Measurements from ENCODE around the gene PPID.
"Not testable (repeated sequence)": the region's sequence is repeated elsewhere in the genome, so short reads cannot be mapped to it uniquely, and the experiment has no call there.

PPID gene

DNA sequence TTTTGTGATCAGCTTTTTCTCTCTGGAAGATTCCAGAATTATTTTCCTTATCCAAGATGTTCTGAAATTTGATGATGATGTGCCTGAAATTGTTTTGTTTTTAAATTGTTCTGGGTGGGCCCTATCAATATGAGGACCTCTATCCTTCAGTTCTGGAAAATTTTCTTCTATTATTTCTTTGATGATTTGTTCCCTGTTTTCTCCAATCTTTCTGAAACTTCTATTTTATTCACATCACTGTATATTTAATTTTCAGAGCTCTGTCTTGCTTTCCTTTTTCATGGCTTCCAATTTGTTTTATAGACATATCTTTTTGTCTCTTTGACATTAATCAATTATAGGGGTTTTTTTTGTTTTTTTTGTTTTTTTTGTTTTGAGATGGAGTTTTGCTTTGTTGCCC is 33.4 kb upstream of the PPID start:
- CTCF ChIA-PET = interaction anchor here (1.2 kb wide), 1 partner anchor 46 kb away, joined by 3 read pairs; no protein-coding TSS in a partner anchor
- POLR2A ChIA-PET = no interaction called here
- TF ChIP-seq, protein P1, sequence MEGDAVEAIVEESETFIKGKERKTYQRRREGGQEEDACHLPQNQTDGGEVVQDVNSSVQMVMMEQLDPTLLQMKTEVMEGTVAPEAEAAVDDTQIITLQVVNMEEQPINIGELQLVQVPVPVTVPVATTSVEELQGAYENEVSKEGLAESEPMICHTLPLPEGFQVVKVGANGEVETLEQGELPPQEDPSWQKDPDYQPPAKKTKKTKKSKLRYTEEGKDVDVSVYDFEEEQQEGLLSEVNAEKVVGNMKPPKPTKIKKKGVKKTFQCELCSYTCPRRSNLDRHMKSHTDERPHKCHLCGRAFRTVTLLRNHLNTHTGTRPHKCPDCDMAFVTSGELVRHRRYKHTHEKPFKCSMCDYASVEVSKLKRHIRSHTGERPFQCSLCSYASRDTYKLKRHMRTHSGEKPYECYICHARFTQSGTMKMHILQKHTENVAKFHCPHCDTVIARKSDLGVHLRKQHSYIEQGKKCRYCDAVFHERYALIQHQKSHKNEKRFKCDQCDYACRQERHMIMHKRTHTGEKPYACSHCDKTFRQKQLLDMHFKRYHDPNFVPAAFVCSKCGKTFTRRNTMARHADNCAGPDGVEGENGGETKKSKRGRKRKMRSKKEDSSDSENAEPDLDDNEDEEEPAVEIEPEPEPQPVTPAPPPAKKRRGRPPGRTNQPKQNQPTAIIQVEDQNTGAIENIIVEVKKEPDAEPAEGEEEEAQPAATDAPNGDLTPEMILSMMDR (IDR thresholded peaks at IDR 0.05; ENCODE audit: control extremely low read depth, extremely low read depth, low read depth, missing control alignments) = no peak
- DNase-seq (ENCODE audit: extremely low spot score) = no peak

DNA sequence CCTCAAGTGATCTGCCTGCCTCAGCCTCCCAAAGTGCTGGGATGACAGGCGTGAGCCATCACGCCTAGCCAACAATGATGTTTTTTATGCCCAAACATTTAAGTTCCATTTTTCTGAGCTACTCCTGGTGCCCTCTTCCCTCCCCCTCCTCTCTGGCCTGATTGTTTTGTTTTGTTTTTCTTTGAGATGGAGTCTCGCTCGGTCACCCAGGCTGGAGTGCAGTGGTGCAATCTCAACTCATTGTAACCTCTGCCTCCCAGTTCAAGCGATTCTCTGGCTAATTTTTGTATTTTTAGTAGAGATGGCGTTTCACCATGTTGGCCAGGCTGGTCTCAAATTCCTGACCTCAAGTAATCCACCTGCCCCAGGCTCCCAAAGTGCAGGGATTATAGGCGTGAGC is 32.6 kb upstream of the PPID start:
- DNase-seq (ENCODE audit: extremely low spot score); POLR2A ChIA-PET; CTCF ChIA-PET: not testable (repeated sequence)

DNA sequence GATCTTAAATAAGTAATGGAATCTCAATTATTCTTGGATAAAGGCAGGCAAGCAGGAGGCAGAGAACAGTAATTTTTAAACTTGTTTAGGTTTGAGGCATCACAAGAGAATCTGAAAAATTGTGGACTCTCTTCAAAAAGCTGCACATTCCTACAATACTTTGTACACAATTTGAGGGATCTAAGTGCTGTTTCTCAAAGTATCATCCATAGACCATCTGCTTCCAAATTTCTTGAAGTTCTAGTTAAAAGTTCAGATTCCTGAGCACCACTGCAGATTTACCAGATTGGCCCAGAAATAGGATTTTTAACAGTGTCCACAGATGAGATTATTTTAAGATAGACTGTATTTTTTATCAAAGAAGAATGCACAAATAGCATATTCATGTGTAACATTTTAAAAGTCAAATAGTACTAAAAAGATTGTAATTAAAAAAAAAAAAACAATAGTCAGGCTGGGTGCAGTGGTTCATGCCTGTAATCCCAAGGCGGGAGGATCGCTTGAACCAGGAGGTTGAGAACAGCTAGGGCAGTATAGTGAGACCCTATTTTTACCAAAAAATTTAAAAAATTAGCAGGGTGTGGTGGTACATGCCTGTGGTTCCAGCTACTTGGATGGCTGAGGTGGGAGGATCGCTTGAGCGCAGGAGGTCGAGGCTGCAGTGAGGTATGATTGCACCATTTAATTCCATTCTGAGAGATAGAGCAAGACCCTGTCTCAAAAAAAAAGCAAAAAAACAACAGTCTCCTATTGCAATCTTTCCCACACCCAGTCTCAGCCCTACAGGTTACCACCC is 31.4 kb upstream of the PPID start:
- CTCF ChIA-PET = interaction anchor here (0.5 kb wide), 1 partner anchor 698 kb away, joined by 3 read pairs; no protein-coding TSS in a partner anchor

DNA sequence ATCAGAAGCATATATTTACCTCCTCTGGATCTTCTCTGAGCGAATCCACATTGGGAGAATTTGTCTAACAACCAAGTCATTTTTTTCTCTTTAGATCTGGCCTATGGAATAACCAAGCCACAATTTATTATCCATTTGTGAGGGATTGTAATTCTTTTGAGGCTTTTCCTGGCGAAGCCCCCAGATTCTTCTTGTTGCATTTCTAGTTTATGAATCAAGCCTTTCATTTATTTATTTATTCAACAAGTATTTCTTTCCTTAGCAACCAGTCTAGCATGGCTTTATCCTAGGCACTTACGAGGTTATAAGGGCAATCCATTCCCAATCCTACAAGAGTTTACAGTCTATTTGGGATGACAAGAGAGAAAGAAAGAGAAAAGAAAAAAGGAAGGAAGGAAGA is 27.2 kb upstream of the PPID start:
- TF ChIP-seq, protein P1 (IDR thresholded peaks at IDR 0.05; ENCODE audit: control extremely low read depth, extremely low read depth, low read depth, missing control alignments) = no peak
- POLR2A ChIA-PET = no interaction called here
- CTCF ChIA-PET = no interaction called here
- no peak for DNase-seq (ENCODE audit: extremely low spot score)

More for the DNA sequence above, 31.4 kb upstream of the PPID start:
- TF ChIP-seq, protein P1 (IDR thresholded peaks at IDR 0.05; ENCODE audit: control extremely low read depth, extremely low read depth, low read depth, missing control alignments) = no peak
- no peak for DNase-seq (ENCODE audit: extremely low spot score)
- POLR2A ChIA-PET = no interaction called here

DNA sequence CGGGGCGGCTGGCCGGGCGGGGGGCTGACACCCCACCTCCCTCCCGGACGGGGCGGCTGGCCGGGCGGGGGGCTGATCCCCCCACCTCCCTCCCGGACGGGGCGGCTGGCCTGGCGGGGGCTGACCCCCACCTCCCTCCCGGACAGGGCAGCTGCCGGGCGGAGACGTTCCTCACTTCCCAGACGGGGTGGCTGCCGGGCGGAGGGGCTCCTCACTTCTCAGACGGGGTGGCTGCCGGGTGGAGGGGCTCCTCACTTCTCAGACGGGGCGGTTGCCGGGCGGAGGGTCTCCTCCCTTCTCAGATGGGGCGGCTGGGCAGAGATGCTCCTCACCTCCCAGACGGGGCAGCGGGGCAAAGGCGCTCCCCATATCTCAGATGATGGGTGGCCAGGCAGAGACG is 23.3 kb upstream of the PPID start:
- CTCF ChIA-PET; POLR2A ChIA-PET; DNase-seq (ENCODE audit: extremely low spot score): not testable (repeated sequence)

DNA sequence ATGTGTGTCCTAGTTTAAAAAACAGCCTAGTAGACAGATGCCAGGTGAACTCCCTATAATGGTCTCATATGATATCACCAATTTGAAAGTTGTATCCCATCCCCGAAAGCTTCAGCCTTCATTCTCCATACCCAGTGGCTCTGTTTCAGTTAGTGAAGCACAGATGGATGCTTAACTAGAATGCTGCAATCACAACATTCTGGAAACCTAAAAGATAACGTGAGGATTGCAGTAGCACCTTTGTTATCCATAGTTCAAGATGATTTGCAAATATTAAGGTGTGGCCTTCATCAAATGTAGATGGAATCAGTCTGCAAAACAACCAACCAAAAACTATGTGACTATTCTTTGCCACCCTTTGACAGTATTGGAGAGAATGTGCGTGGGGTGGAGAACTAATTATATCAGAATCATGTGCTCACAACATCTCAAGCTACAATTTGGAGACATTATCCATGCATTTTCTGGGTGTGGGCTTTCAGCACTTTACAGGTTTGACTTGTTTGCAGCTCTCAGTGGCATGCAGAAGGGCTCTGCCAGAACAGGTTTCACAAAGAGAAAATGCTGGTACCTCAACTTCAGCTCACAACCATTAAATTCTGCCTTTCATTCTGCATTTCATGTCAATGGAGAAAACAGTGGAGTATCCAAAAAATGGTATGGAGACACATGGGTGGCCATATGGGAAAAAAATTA is 18.3 kb upstream of the PPID start:
- DNase-seq (ENCODE audit: extremely low spot score) = no peak
- CTCF ChIA-PET = interaction anchor here (0.8 to 2.1 kb wide), 2 partner anchors 26 to 29 kb away, joined by 3 to 4 read pairs; no protein-coding TSS in a partner anchor
- TF ChIP-seq, protein P1 (IDR thresholded peaks at IDR 0.05; ENCODE audit: control extremely low read depth, extremely low read depth, low read depth, missing control alignments) = no peak
- POLR2A ChIA-PET = no interaction called here

DNA sequence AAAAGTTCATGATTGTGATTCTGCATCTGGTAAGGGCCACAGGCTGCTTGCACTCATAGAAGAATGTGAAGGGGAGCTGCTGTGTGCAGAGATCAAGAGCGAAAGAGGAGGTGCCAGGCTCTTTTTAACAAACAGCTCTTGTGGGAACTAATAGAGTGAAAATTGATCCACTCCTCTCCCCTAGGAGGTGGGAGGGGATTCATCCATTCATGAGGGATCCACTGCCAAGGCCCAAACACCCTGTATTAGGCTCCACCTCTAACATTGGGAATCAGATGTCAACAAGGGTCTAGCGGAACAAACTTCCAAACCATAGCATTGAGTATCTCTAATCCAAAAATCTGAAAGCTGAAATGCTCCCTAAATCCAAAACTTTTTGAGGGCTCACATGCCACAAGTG is 16.4 kb upstream of the PPID start:
- no peak for DNase-seq (ENCODE audit: extremely low spot score)
- ChIA-PET CTCF (no interaction called here), POLR2A (no interaction called here)
- TF ChIP-seq, protein P1 (IDR thresholded peaks at IDR 0.05; ENCODE audit: control extremely low read depth, extremely low read depth, low read depth, missing control alignments) = no peak
